ENCODE results near the gene NR1D1. TPM values are rescaled to one million over a fixed set of nuclear protein-coding genes. Genes with fewer than 3 reads are reported as not detected.

Gene NR1D1
- total and polyA plus RNA-seq, 2 of the 8 experiments (the other 6 are each of a cell fraction or from before 2014, with no cell fraction given) = 1.5 to 4.6 TPM

GRCh38 chr17:40123811-40124114 lies 23.4 kb upstream of the NR1D1 start:
- ChIA-PET CTCF (ENCODE audit: partially characterized antibody) (interaction anchor here (0.6 to 14.0 kb wide), 17 partner anchors 9 to 222 kb away, joined by 3 to 135 read pairs (median 4); partner anchors contain the start of genes CASC3 and THRA), POLR2A (ENCODE audit: partially characterized antibody) (interaction anchor here (0.9 to 16.7 kb wide), 27 partner anchors 9 to 183 kb away, joined by 3 to 399 read pairs (median 6); partner anchors contain the start of genes CASC3, CDC6, MED24 and NR1D1)
- H2BK5ac ChIP-seq (ENCODE audit: low read depth, low read length) = 0 out of 2 replicates have a peak overlapping the region, but pooled peaks have one; percentile 81
- peak overlapping the region; percentile 84 to 90 for H3K4me2 ChIP-seq (ENCODE audit: insufficient read depth in 1 of 2, low read depth in 2 of 2, low read length in 2 of 2)
- H3K4ac ChIP-seq (replicated peaks; ENCODE audit: insufficient read length, low read depth, low read length) = no peak overlapping the region
- 0 out of 2 replicates have a peak overlapping the region, but pooled peaks have one; percentile 60 for H3K18ac ChIP-seq (ENCODE audit: extremely low read depth, low read length)
- H3K79me2 ChIP-seq (ENCODE audit: control insufficient read depth in 1 of 2, insufficient read depth in 2 of 2, low read length in 2 of 2) = peaks cover 22 to 68% of the 10 kb centered on the region in 2 experiments
- no peak for DNase-seq (ENCODE audit: low read depth in 1 of 2, low spot score in 2 of 2)
- no peak overlapping the region for H3K23ac ChIP-seq (ENCODE audit: insufficient read length)
- FAIRE-seq = no peak
- peaks cover 4 to 13% of the 10 kb centered on the region in 2 experiments for H4K20me1 ChIP-seq (replicated peaks in 1 of 2; ENCODE audit: control insufficient read depth in 1 of 2, insufficient read depth in 2 of 2, low read length in 2 of 2)
- no peak overlapping the region for H3K14ac ChIP-seq (ENCODE audit: insufficient read length)
- H4K91ac ChIP-seq (replicated peaks; ENCODE audit: insufficient read length, low read length) = peak overlapping the region; percentile 16
- H4K8ac ChIP-seq (ENCODE audit: extremely low read depth, insufficient read depth, low read length) = no peak overlapping the region
- TF ChIP-seq POLR2A (IDR thresholded peaks at IDR 0.05; ENCODE audit: control extremely low read depth in 1 of 2, low read depth in 2 of 2, low read length in 2 of 2) = 0 out of 3 replicates have a peak, but pooled peaks of 1 of the 2 experiments have one; percentile 1
- TF ChIP-seq RFX5 (IDR thresholded peaks at IDR 0.05; ENCODE audit: borderline replicate concordance, low read depth, low read length) = no peak
- no peak for TF ChIP-seq E2F6 (IDR thresholded peaks at IDR 0.05)
- no peak for TF ChIP-seq CHD2 (IDR thresholded peaks at IDR 0.05; ENCODE audit: low read length)
- no peak for TF ChIP-seq JUN (IDR thresholded peaks at IDR 0.05; ENCODE audit: low read depth, low read length)
- no peak for TF ChIP-seq SIRT6 (IDR thresholded peaks at IDR 0.05; ENCODE audit: low read length)
- peaks cover 16% of the 10 kb centered on the region; the same call in 1 of the 2 replicates for H3K79me1 ChIP-seq (ENCODE audit: low read depth, low read length)
- H2BK12ac ChIP-seq (ENCODE audit: low read depth, low read length) = no peak overlapping the region
- H2BK120ac ChIP-seq (replicated peaks; ENCODE audit: low read depth, low read length) = no peak overlapping the region
- no peak overlapping the region for H2AK5ac ChIP-seq (ENCODE audit: low read depth, low read length)
- H3K27me3 ChIP-seq (replicated peaks in 1 of 4; ENCODE audit: control insufficient read depth in 3 of 4, extremely low read depth in 1 of 4, insufficient read depth in 3 of 4, low read length in 3 of 4) = no peaks in the 10 kb centered on the region; a peak in 1 of 7 replicates
- H3K9me3 ChIP-seq (ENCODE audit: insufficient read depth in 2 of 2, low read depth in 1 of 2, low read length in 1 of 2) = no peaks in the 10 kb centered on the region
- peaks cover 0 to 3% (median under 1%) of the 10 kb centered on the region in 4 experiments; a peak in 2 of 7 replicates for H3K4me1 ChIP-seq (replicated peaks in 1 of 4; ENCODE audit: control insufficient read depth in 3 of 4, insufficient read depth in 4 of 4, low read length in 3 of 4)
- peak overlapping the region in 1 of 4 experiments; percentile 72; a peak in 1 of 7 replicates for H3K9ac ChIP-seq (replicated peaks in 1 of 4; ENCODE audit: extremely low read depth in 1 of 4, low read depth in 3 of 4, low read length in 3 of 4)
- H3K56ac ChIP-seq (replicated peaks; ENCODE audit: insufficient read length, low read depth, low read length) = no peak overlapping the region
- H2BK15ac ChIP-seq (ENCODE audit: low read length) = 0 out of 2 replicates have a peak overlapping the region, but pooled peaks have one; percentile 19
- H3K36me3 ChIP-seq (ENCODE audit: control insufficient read depth in 2 of 4, insufficient read depth in 4 of 4, low read length in 3 of 4) = peaks cover 12 to 35% (median 18%) of the 10 kb centered on the region in 4 experiments
- H3K27ac ChIP-seq (ENCODE audit: low read depth, low read length) = no peak overlapping the region
- no peak overlapping the region for H4K5ac ChIP-seq (ENCODE audit: insufficient read length, low read depth, low read length)
- WGBS, 2 experiments (ENCODE audit: extremely low coverage in 1 of 2, insufficient coverage in 1 of 2, insufficient read length in 1 of 2, insufficient replicate concordance in 2 of 2, low coverage in 1 of 2, low lambda C conversion rate in 2 of 2, missing lambda C conversion rate in 1 of 2) = 3% methylated on average over 2 of the region's 2 CpGs; no CpG with 5 or more reads in 1 of the 2 experiments
- no peak overlapping the region for H2AFZ ChIP-seq (ENCODE audit: low read length)
- H3K23me2 ChIP-seq (ENCODE audit: low read depth, low read length) = peaks cover 17% of the 10 kb centered on the region; the same call in 1 of the 2 replicates
- no peak overlapping the region for H2BK20ac ChIP-seq (ENCODE audit: low read length)
- H3K4me3 ChIP-seq (ENCODE audit: extremely low read depth in 1 of 4, insufficient read depth in 2 of 4, low read depth in 3 of 4, low read length in 4 of 4) = peak overlapping the region; percentile 80 to 91 (median 86)

Measured in H1 (cell line).